LoVo (cell line): ENCODE data around the gene USF2.

ENCODE experiments used
- DNase-seq: peaks from one replicate; pipeline ENCODE4 v3.0.0-alpha.2; 2016; ENCODE audit warnings: low spot score

The USF2 gene

GRCh38 chr19:35265900-35266519, 2.8 kb upstream of the USF2 start:
- DNase-seq, result no peak

GRCh38 chr19:35266520-35267352, 2.0 kb upstream of the USF2 start:
- no peak for DNase-seq

- DNase-seq, result no peak
These were observed 1.4 kb upstream of the USF2 start for GRCh38 chr19:35267353-35267817.

GRCh38 chr19:35267818-35268535, 785 bp upstream of the USF2 start:
- peak; percentile 78 for DNase-seq

- DNase-seq, result peak; percentile 85
These were observed 816 bp downstream of the USF2 start for GRCh38 chr19:35269438-35270117.

- DNase-seq, result no peak
These were observed 1.6 kb downstream of the USF2 start for GRCh38 chr19:35270381-35270811.

- DNase-seq, result no peak
These were observed 2.8 kb downstream of the USF2 start for GRCh38 chr19:35271546-35271945.

- DNase-seq, result no peak
These were observed 3.5 kb downstream of the USF2 start for GRCh38 chr19:35272122-35272719.

- DNase-seq, result no peak
These were observed 4.3 kb downstream of the USF2 start for GRCh38 chr19:35272954-35273649.

- DNase-seq, result no peak
These were observed 5.0 kb downstream of the USF2 start for GRCh38 chr19:35273686-35274259.

GRCh38 chr19:35274323-35274722, 5.6 kb downstream of the USF2 start:
- no peak for DNase-seq

GRCh38 chr19:35276706-35277281, 8.0 kb downstream of the USF2 start:
- no peak for DNase-seq

GRCh38 chr19:35278578-35279284, 10.0 kb downstream of the USF2 start:
- no peak for DNase-seq

- DNase-seq, result no peak
These were observed 10.6 kb downstream of the USF2 start for GRCh38 chr19:35279374-35279773.

- DNase-seq, result no peak
These were observed 11.4 kb downstream of the USF2 start for GRCh38 chr19:35279985-35280821.

- DNase-seq, result no peak
These were observed 12.5 kb downstream of the USF2 start for GRCh38 chr19:35281303-35281702.

GRCh38 chr19:35284153-35285094, 15.7 kb downstream of the USF2 start:
- no peak for DNase-seq

- no peak for DNase-seq
These were observed 16.3 kb downstream of the USF2 start for GRCh38 chr19:35285095-35285449.
